A549 (cell line): Measurements from ENCODE around the gene ZNF526.

ENCODE experiments used
- CHD2 ChIP-seq: fragments of 150-350 bp; IDR thresholded peaks from 2 replicates; pipeline ENCODE4 v1.6.1; 2014; ENCODE audit warnings: low read length; ENCODE audit not compliant: partially characterized antibody
- CHD4 ChIP-seq: fragments of 200-600 bp; sonication (generic); IDR thresholded peaks from 2 replicates; pipeline ENCODE4 v1.6.1; 2016; ENCODE audit warnings: antibody characterized with exemption, mild to moderate bottlenecking, borderline replicate concordance
- FOSB ChIP-seq: fragments of 250-450 bp; sonication (Bioruptor Pico); IDR thresholded peaks from 2 replicates; pipeline ENCODE4 v1.5.0; 2020; ENCODE audit warnings: mild to moderate bottlenecking, moderate library complexity
- JUNB ChIP-seq: fragments of >200 bp; sonication (Bioruptor Twin); formaldehyde crosslinking; IDR thresholded peaks from 2 replicates; pipeline ENCODE4 v1.6.1; 2016
- MAZ ChIP-seq: fragments of 150-350 bp; IDR thresholded peaks from 2 replicates; pipeline ENCODE4 v1.6.1; 2014; ENCODE audit warnings: antibody characterized with exemption, low read depth, low read length, borderline replicate concordance
- PBX3 ChIP-seq: IDR thresholded peaks from 2 replicates; pipeline ENCODE4 v1.6.1; 2012
- POLR2A ChIP-seq: IDR thresholded peaks from 2 replicates; pipeline ENCODE4 v1.6.1; 2012; ENCODE audit warnings: mild to moderate bottlenecking, low read length
- TF ChIP-seq, protein P1 (sequence below): fragments of >200 bp; sonication (Bioruptor Twin); formaldehyde crosslinking; IDR thresholded peaks from 3 replicates; pipeline ENCODE4 v1.5.1; 2016

- TF ChIP-seq POLR2A (no peak), MAZ (no peak), JUNB (no peak), CHD2 (no peak), CHD4 (no peak), FOSB (CRISPR knock-in tag) (no peak), PBX3 (no peak)
- TF ChIP-seq, protein P1, sequence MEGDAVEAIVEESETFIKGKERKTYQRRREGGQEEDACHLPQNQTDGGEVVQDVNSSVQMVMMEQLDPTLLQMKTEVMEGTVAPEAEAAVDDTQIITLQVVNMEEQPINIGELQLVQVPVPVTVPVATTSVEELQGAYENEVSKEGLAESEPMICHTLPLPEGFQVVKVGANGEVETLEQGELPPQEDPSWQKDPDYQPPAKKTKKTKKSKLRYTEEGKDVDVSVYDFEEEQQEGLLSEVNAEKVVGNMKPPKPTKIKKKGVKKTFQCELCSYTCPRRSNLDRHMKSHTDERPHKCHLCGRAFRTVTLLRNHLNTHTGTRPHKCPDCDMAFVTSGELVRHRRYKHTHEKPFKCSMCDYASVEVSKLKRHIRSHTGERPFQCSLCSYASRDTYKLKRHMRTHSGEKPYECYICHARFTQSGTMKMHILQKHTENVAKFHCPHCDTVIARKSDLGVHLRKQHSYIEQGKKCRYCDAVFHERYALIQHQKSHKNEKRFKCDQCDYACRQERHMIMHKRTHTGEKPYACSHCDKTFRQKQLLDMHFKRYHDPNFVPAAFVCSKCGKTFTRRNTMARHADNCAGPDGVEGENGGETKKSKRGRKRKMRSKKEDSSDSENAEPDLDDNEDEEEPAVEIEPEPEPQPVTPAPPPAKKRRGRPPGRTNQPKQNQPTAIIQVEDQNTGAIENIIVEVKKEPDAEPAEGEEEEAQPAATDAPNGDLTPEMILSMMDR = no peak
These were observed 31.0 kb upstream of the ZNF526 start for GRCh38 chr19:42189133-42189532.
